ENCODE data around the gene MAST3. TPM values are rescaled to one million over a fixed set of nuclear protein-coding genes. Genes with fewer than 3 reads are reported as not detected.

MAST3 gene
- total RNA-seq, 1 experiment from 2014 or later: 4.3 TPM

GRCh38 chr19:18198374-18198773 lies 100.8 kb downstream of the MAST3 start:
- Histone ChIP-seq H3K36me3 (no peaks in the 10 kb centered on the region), H3K27me3 (0 out of 2 replicates have a peak, but pooled peaks cover 3% of the 10 kb centered on the region), H3K27ac (no peak overlapping the region), H3K4me3 (no peak overlapping the region), H3K9me3 (replicated peaks) (no peaks in the 10 kb centered on the region), H3K4me1 (peaks cover 4% of the 10 kb centered on the region; the same call in 1 of the 2 replicates)
- no peak for DNase-seq

Other genes starting within 250 kb of the MAST3 start
- gene JAK3, start 249.8 kb upstream of the MAST3 start, total RNA-seq (2014; rRNA removed; shearing (Covaris generic)): 0.03 and 0.04 TPM in 2 replicates
- gene RPL18A, start 237.9 kb upstream of the MAST3 start, total RNA-seq (2014; rRNA removed; shearing (Covaris generic)): 2,642 and 3,011 TPM in 2 replicates
- gene SLC5A5, start 225.8 kb upstream of the MAST3 start, total RNA-seq (2014; rRNA removed; shearing (Covaris generic)): not detected in 2 replicates
- 106 and 111 TPM in 2 replicates for gene CCDC124, start 164.8 kb upstream of the MAST3 start, total RNA-seq (2014; rRNA removed; shearing (Covaris generic))
- not detected in 2 replicates for gene KCNN1, start 130.7 kb upstream of the MAST3 start, total RNA-seq (2014; rRNA removed; shearing (Covaris generic))
- gene ARRDC2, start 89.6 kb upstream of the MAST3 start, total RNA-seq (2014; rRNA removed; shearing (Covaris generic)): 1.9 and 2.0 TPM in 2 replicates
- gene IL12RB1, start 10.8 kb upstream of the MAST3 start, total RNA-seq (2014; rRNA removed; shearing (Covaris generic)): not detected in 2 replicates
- gene PIK3R2, start 55.4 kb downstream of the MAST3 start, total RNA-seq (2014; rRNA removed; shearing (Covaris generic)): 35.0 and 39.0 TPM in 2 replicates
- gene IFI30, start 76.0 kb downstream of the MAST3 start, total RNA-seq (2014; rRNA removed; shearing (Covaris generic)): 0.67 and 1.2 TPM in 2 replicates
- 31.3 and 31.7 TPM in 2 replicates for gene MPV17L2, start 95.4 kb downstream of the MAST3 start, total RNA-seq (2014; rRNA removed; shearing (Covaris generic))
- 2.3 and 2.7 TPM in 2 replicates for gene RAB3A, start 106.3 kb downstream of the MAST3 start, total RNA-seq (2014; rRNA removed; shearing (Covaris generic))
- gene PDE4C, start 128.7 kb downstream of the MAST3 start, total RNA-seq (2014; rRNA removed; shearing (Covaris generic)): 0.81 and 1.3 TPM in 2 replicates
- 0.03 and 0.06 TPM in 2 replicates for gene IQCN, start 176.7 kb downstream of the MAST3 start, total RNA-seq (2014; rRNA removed; shearing (Covaris generic))
- 70.1 and 94.9 TPM in 2 replicates for gene JUND, start 183.8 kb downstream of the MAST3 start, total RNA-seq (2014; rRNA removed; shearing (Covaris generic))
- gene LSM4, start 225.3 kb downstream of the MAST3 start, total RNA-seq (2014; rRNA removed; shearing (Covaris generic)): 378 and 427 TPM in 2 replicates
- 8.7 and 11.7 TPM in 2 replicates for gene PGPEP1, start 242.8 kb downstream of the MAST3 start, total RNA-seq (2014; rRNA removed; shearing (Covaris generic))